Measurements from ENCODE around the gene ITGB1BP2. TPM values are rescaled to one million over a fixed set of nuclear protein-coding genes. Genes with fewer than 3 reads are reported as not detected.
"Not testable (repeated sequence)": the region's sequence is repeated elsewhere in the genome, so short reads cannot be mapped to it uniquely, and the experiment has no call there.

Gene ITGB1BP2
- total RNA-seq, 1 donor from 2014 or later = 1.1 TPM

- Histone ChIP-seq H3K27me3 (ENCODE audit: control insufficient read depth, insufficient read depth, low read length) (no peaks in the 10 kb centered on the region), H3K4me3 (ENCODE audit: low read depth, low read length) (no peak overlapping the region), H3K36me3 (ENCODE audit: control insufficient read depth, insufficient read depth, low read length) (peaks cover 3% of the 10 kb centered on the region)
- FAIRE-seq = no peak
- DNase-seq (ENCODE audit: low read depth) = peak; percentile 15
- TF ChIP-seq CTCF (IDR thresholded peaks at IDR 0.05; ENCODE audit: insufficient read depth, low read length, severe bottlenecking) = no peak
Measured at GRCh38 chrX:71302461-71303213, 1.1 kb downstream of the ITGB1BP2 start.

- DNase-seq (ENCODE audit: low read depth) (no peak), FAIRE-seq (no peak)
- H3K36me3 ChIP-seq (ENCODE audit: control insufficient read depth, insufficient read depth, low read length) = no peaks in the 10 kb centered on the region
- no peaks in the 10 kb centered on the region for H3K27me3 ChIP-seq (ENCODE audit: control insufficient read depth, insufficient read depth, low read length)
- no peak for TF ChIP-seq CTCF (IDR thresholded peaks at IDR 0.05; ENCODE audit: insufficient read depth, low read length, severe bottlenecking)
- no peak overlapping the region for H3K4me3 ChIP-seq (ENCODE audit: low read depth, low read length)
Measured at GRCh38 chrX:71304561-71304960, 3.0 kb downstream of the ITGB1BP2 start.

GRCh38 chrX:71315917-71316316, 14.4 kb downstream of the ITGB1BP2 start:
- FAIRE-seq = no peak
- Histone ChIP-seq H3K4me3 (ENCODE audit: low read depth, low read length) (no peak overlapping the region), H3K36me3 (ENCODE audit: control insufficient read depth, insufficient read depth, low read length) (no peaks in the 10 kb centered on the region), H3K27me3 (ENCODE audit: control insufficient read depth, insufficient read depth, low read length) (no peaks in the 10 kb centered on the region)
- TF ChIP-seq CTCF (IDR thresholded peaks at IDR 0.05; ENCODE audit: insufficient read depth, low read length, severe bottlenecking) = no peak
- DNase-seq (ENCODE audit: low read depth) = peak; percentile 2

GRCh38 chrX:71316959-71317358, 15.4 kb downstream of the ITGB1BP2 start:
- not testable (repeated sequence) for DNase-seq (ENCODE audit: low read depth); FAIRE-seq; H3K36me3 ChIP-seq (ENCODE audit: control insufficient read depth, insufficient read depth, low read length); H3K4me3 ChIP-seq (ENCODE audit: low read depth, low read length); H3K27me3 ChIP-seq (ENCODE audit: control insufficient read depth, insufficient read depth, low read length)

GRCh38 chrX:71320126-71320525, 18.6 kb downstream of the ITGB1BP2 start:
- H3K4me3 ChIP-seq (ENCODE audit: low read depth, low read length) = no peak overlapping the region
- no peaks in the 10 kb centered on the region for H3K27me3 ChIP-seq (ENCODE audit: control insufficient read depth, insufficient read depth, low read length)
- H3K36me3 ChIP-seq (ENCODE audit: control insufficient read depth, insufficient read depth, low read length) = no peaks in the 10 kb centered on the region
- FAIRE-seq (no peak), DNase-seq (ENCODE audit: low read depth) (no peak)
- TF ChIP-seq CTCF (IDR thresholded peaks at IDR 0.05; ENCODE audit: insufficient read depth, low read length, severe bottlenecking) = no peak

GRCh38 chrX:71321731-71322130, 20.2 kb downstream of the ITGB1BP2 start:
- Histone ChIP-seq H3K27me3 (ENCODE audit: control insufficient read depth, insufficient read depth, low read length) (no peaks in the 10 kb centered on the region), H3K36me3 (ENCODE audit: control insufficient read depth, insufficient read depth, low read length) (no peaks in the 10 kb centered on the region), H3K4me3 (ENCODE audit: low read depth, low read length) (no peak overlapping the region)
- DNase-seq (ENCODE audit: low read depth) (no peak), FAIRE-seq (peak; percentile 97)
- no peak for TF ChIP-seq CTCF (IDR thresholded peaks at IDR 0.05; ENCODE audit: insufficient read depth, low read length, severe bottlenecking)

- H3K36me3 ChIP-seq (ENCODE audit: control insufficient read depth, insufficient read depth, low read length); H3K27me3 ChIP-seq (ENCODE audit: control insufficient read depth, insufficient read depth, low read length); FAIRE-seq; H3K4me3 ChIP-seq (ENCODE audit: low read depth, low read length); DNase-seq (ENCODE audit: low read depth): not testable (repeated sequence)
Measured at GRCh38 chrX:71324452-71324851, 22.9 kb downstream of the ITGB1BP2 start.

Data from bronchial epithelial cell (primary cell).